ENCODE data around the gene ZBTB48. TPM values are rescaled to one million over a fixed set of nuclear protein-coding genes. Genes with fewer than 3 reads are reported as not detected.
"Not testable (repeated sequence)": the region's sequence is repeated elsewhere in the genome, so short reads cannot be mapped to it uniquely, and the experiment has no call there.

ZBTB48 gene
- total RNA-seq, 1 donor from 2014 or later, result 14.5 TPM

GRCh38 chr1:6635910-6636760, 56.3 kb downstream of the ZBTB48 start:
- no peak for ATAC-seq

GRCh38 chr1:6636778-6637177, 57.0 kb downstream of the ZBTB48 start:
- ATAC-seq, result not testable (repeated sequence)

GRCh38 chr1:6637770-6638169, 58.0 kb downstream of the ZBTB48 start:
- ATAC-seq, result no peak

- ATAC-seq, result no peak
These were observed 58.4 kb downstream of the ZBTB48 start for GRCh38 chr1:6638226-6638625.

Other genes starting within 250 kb of the ZBTB48 start
- gene ACOT7, start 186.2 kb upstream of the ZBTB48 start, total RNA-seq, result 37.2 TPM
- gene HES2, start 160.1 kb upstream of the ZBTB48 start, total RNA-seq, result 47.3 TPM
- gene ESPN, start 155.2 kb upstream of the ZBTB48 start, total RNA-seq, result 33.4 TPM
- gene TNFRSF25, start 113.8 kb upstream of the ZBTB48 start, total RNA-seq, result 13.1 TPM
- gene PLEKHG5, start 88.3 kb upstream of the ZBTB48 start, total RNA-seq, result 24.4 TPM
- 19.7 TPM for gene NOL9, start 25.5 kb upstream of the ZBTB48 start, total RNA-seq
- gene TAS1R1, start 24.7 kb upstream of the ZBTB48 start, total RNA-seq, result not detected
- gene KLHL21, start 22.9 kb downstream of the ZBTB48 start, total RNA-seq, result 26.6 TPM
- gene PHF13, start 33.7 kb downstream of the ZBTB48 start, total RNA-seq, result 7.5 TPM
- 6.4 TPM for gene THAP3, start 44.9 kb downstream of the ZBTB48 start, total RNA-seq
- gene DNAJC11, start 121.8 kb downstream of the ZBTB48 start, total RNA-seq, result 41.5 TPM
- 34.4 TPM for gene CAMTA1, start 205.5 kb downstream of the ZBTB48 start, total RNA-seq

Data from esophagus mucosa (tissue), 1 donor.